Activated CD4-positive, alpha-beta memory T cell treated with anti-CD3 and anti-CD28 coated beads, Interleukin-2, amount 10 ng/mL, durations not matched to agents 7 days and 5 days (primary cell): ENCODE data around the gene RAD23B. TPM values are rescaled to one million over a fixed set of nuclear protein-coding genes. Genes with fewer than 3 reads are reported as not detected.
A peak's percentile ranks its signal among the peaks of the same experiment; 100 is the strongest.

Experiments
- CTCF ChIA-PET: fragments of 350-600 bp; sonication (Branson Sonifier 250); formaldehyde crosslinking; loops from one replicate; lab custom pipeline; 2021; ENCODE audit warnings: antibody characterized with exemption, inconsistent platforms; lab: Charles Lee
- POLR2A ChIA-PET: fragments of 350-600 bp; sonication (Branson Sonifier 250); formaldehyde crosslinking; loops from one replicate; lab custom pipeline; 2021; ENCODE audit warnings: antibody characterized with exemption; lab: Charles Lee
- DNase-seq: peaks from one replicate; pipeline ENCODE4 v3.0.0-alpha.2; 2020
- H3K27ac Mint-ChIP-seq: one replicate; pipeline ENCODE4 v1.8.0; 2021; ENCODE audit warnings: mild to moderate bottlenecking, mixed read lengths
- H3K27me3 Mint-ChIP-seq: one replicate; pipeline ENCODE4 v1.8.0; 2021; ENCODE audit warnings: mixed read lengths
- H3K36me3 Mint-ChIP-seq: one replicate; pipeline ENCODE4 v1.8.0; 2021; ENCODE audit warnings: low read depth, mixed read lengths
- H3K4me1 Mint-ChIP-seq: one replicate; pipeline ENCODE4 v1.8.0; 2021; ENCODE audit warnings: mixed read lengths
- H3K4me3 Mint-ChIP-seq: one replicate; pipeline ENCODE4 v1.8.0; 2021; ENCODE audit warnings: mild to moderate bottlenecking, mixed read lengths
- H3K9me3 Mint-ChIP-seq: one replicate; pipeline ENCODE4 v1.8.0; 2021; ENCODE audit warnings: mixed read lengths
- total RNA-seq, 2 experiments: library from RNA; stranded (reverse); gene quantifications; one replicate each; pipeline ENCODE4 v1.2.3, GENCODE V29; 2021

Gene RAD23B
- total RNA-seq, 2 experiments from 2014 or later: 89.4 to 91.0 TPM

DNA sequence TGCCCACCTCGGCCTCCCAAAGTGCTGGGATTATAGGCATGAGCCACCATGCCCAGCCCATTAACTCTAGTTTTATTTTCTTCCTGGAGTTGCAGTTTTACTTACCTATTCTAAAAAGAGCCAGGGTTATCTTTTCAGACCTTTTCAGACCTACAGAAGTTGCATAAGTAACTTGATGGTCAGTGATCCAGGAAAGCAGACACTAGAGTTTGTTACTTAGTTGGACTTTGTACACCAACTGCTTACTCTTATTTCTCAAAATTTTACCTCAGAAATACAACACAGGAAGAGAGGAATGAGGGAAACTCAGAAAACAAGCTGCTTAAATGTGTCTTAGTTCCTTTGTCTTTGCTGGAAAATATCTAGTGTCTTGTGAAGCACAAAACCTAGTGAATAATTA, 25.4 kb downstream of the RAD23B start:
- Mint-ChIP-seq H3K4me3 (no peak overlapping the region), H3K27ac (no peak overlapping the region), H3K9me3 (no peaks in the 10 kb centered on the region), H3K36me3 (peaks cover 66% of the 10 kb centered on the region), H3K4me1 (peaks cover 43% of the 10 kb centered on the region), H3K27me3 (no peaks in the 10 kb centered on the region)
- ChIA-PET POLR2A (interaction anchor here (1.1 kb wide), 2 partner anchors 21 to 23 kb away, joined by 3 to 6 read pairs; no protein-coding TSS in a partner anchor), CTCF (interaction anchor here (0.8 to 0.9 kb wide), 2 partner anchors 12 to 33 kb away, joined by 3 read pairs; no protein-coding TSS in a partner anchor)
- DNase-seq: no peak

DNA sequence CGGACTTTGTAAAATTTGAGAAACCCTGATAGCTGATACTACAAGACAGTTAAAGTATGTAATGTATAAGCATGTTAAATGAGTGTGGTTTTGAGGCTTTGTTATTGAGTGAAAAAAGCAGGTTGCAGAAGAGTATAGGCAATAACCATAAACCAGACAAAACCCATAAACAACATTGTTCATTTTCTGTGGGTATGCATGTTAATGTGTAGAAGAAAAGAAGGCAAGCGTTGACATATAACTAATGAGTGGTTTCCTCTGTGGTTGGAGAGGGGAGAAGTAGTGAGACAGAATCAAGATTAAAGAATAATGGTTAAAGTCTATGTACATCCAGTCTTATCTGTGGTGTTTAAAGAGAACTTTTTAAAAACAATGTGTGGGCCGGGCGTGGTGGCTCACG, 26.2 kb downstream of the RAD23B start:
- DNase-seq: no peak
- H3K36me3 Mint-ChIP-seq: peaks cover 69% of the 10 kb centered on the region
- H3K4me3 Mint-ChIP-seq: no peak overlapping the region
- ChIA-PET POLR2A (interaction anchor here (1.1 kb wide), 1 partner anchor 24 kb away, joined by 6 read pairs; no protein-coding TSS in a partner anchor), CTCF (interaction anchor here (0.6 kb wide), 1 partner anchor 294 kb away, joined by 3 read pairs; no protein-coding TSS in a partner anchor)
- no peaks in the 10 kb centered on the region for H3K27me3 Mint-ChIP-seq
- peak overlapping the region; percentile 56 for H3K27ac Mint-ChIP-seq
- no peaks in the 10 kb centered on the region for H3K9me3 Mint-ChIP-seq
- H3K4me1 Mint-ChIP-seq: peaks cover 49% of the 10 kb centered on the region

DNA sequence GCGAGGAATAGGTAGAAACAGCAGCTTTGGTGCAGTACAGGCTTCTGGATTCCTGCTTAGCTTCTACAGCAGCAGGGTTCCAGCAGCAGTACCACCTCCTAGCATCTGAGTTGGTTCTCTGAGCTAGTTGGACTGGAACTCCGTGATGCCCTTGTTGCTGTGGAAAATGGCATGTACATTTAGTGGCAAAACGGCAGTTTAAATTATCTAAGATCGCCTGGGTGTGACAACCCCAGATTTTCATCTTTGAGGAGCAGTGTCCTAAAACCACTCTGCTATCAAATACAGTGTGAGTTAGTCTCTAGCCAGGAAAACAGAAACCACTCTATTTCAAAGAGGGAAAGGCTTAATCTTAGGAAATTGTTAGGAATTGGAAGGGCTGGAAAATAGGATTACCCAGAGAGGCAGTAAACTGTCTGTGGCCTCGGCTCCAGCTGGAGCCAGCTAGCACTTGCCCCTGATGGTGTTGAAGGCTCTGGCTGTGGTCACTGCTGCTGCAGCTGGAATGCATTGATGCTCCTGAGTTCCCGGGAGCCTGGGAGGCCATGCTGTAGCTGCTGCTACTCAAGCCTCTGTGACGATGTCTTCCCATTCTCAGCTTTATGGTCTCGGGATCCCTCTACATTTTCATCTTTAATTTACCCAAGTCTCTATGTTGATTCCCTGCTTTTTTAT, 29.4 kb downstream of the RAD23B start:
- POLR2A ChIA-PET: no interaction called here
- peaks cover 74% of the 10 kb centered on the region for H3K36me3 Mint-ChIP-seq
- no peaks in the 10 kb centered on the region for H3K27me3 Mint-ChIP-seq
- H3K4me3 Mint-ChIP-seq: no peak overlapping the region
- CTCF ChIA-PET: no interaction called here
- no peak overlapping the region for H3K27ac Mint-ChIP-seq
- no peaks in the 10 kb centered on the region for H3K9me3 Mint-ChIP-seq
- DNase-seq: no peak
- H3K4me1 Mint-ChIP-seq: peaks cover 67% of the 10 kb centered on the region

DNA sequence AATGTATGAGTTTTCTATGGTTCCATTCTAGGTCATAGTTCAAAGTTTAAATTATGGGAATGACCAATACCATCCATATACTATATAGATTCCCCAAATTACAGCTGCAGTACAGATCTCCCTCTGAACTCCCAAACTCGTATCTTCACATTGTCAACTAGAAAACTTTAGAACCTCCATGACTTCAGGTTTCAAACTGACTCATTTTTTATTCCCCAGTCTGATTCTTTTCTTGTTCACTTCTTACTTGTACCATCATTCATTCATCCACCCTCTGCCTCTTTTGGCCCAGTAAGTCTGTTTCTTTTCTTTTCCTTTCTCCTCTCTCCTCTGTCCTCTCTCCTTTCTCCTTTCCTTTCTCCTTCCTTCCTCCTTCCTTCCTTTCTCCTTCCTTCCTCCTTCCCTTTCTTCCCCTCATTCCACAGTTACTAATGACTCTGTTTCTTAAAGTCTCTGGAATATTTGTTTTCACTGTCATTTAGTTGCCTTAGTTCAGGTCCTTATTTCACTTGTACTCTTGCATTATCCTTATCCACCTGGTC, 30.5 kb downstream of the RAD23B start:
- ChIA-PET CTCF (no interaction called here), POLR2A (no interaction called here)
- peak overlapping the region; percentile 60 for H3K27ac Mint-ChIP-seq
- no peak for DNase-seq
- peaks cover 68% of the 10 kb centered on the region for H3K4me1 Mint-ChIP-seq
- no peaks in the 10 kb centered on the region for H3K9me3 Mint-ChIP-seq
- H3K27me3 Mint-ChIP-seq: no peaks in the 10 kb centered on the region
- peaks cover 76% of the 10 kb centered on the region for H3K36me3 Mint-ChIP-seq
- H3K4me3 Mint-ChIP-seq: no peak overlapping the region

DNA sequence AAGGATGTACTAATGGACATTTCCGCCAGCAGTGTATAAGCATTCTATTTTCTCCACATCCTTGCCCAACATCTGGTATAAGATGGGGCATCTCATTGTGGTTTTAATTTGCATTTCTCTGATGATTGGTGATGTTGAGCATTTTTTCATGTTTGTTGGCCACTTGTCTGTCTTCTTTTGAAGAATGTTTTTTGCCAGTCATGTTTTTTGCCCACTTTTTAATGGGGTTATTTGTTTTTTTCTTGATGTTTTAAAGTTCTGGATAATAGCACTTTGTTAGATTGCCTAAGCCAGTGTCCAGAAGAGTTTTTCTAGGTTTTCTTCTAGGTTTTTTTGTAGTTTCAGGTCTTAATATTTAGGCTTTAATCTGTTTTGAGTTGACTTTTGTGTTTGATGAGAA, 31.7 kb downstream of the RAD23B start:
- no peaks in the 10 kb centered on the region for H3K27me3 Mint-ChIP-seq
- no peak for DNase-seq
- no peak overlapping the region for H3K27ac Mint-ChIP-seq
- no peak overlapping the region for H3K4me3 Mint-ChIP-seq
- peaks cover 56% of the 10 kb centered on the region for H3K4me1 Mint-ChIP-seq
- CTCF ChIA-PET: no interaction called here
- POLR2A ChIA-PET: no interaction called here
- H3K9me3 Mint-ChIP-seq: no peaks in the 10 kb centered on the region
- H3K36me3 Mint-ChIP-seq: peaks cover 72% of the 10 kb centered on the region

DNA sequence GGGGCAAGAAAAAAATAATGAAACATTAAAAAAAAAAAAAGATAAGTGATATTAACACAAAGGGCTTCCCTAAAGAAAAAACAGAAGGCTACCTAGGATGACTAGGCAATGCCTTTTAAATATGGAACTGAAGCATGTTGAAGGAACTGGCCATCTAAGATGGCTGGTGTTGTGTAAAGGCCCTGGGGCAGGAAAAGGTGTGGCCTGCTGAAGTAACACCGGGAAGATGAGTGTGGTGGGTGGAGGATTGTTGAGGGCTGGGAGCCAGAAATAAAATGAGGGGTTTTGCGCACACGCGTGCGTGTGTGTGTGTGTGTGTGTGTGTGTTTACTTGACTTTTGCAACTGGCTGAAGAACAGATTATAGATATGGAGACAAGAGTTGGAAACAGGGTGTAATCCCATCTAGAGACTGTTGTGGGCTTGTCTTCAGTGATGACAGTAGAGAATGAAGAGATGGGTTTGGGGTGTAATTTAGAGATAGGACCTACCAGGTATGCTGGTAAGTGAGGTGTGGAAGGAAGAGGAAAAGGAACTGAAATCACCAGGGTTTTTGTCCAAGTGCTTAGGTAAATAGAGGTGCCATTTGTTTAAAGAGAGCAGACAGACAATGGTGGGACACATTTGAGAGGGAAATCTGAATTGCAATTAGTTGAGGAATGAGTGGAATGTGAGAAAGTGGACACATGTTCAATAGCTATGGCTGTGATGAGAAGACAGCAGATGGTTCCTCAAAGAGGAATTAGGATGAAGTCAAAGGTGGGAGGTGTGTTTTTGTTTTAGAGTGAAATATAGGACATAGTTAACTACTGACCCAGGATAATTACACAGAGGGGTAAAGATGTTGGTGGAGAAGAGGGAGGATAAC, 33.9 kb downstream of the RAD23B start:
- no peaks in the 10 kb centered on the region for H3K9me3 Mint-ChIP-seq
- H3K27me3 Mint-ChIP-seq: no peaks in the 10 kb centered on the region
- DNase-seq: no peak
- H3K27ac Mint-ChIP-seq: no peak overlapping the region
- H3K4me1 Mint-ChIP-seq: peaks cover 48% of the 10 kb centered on the region
- ChIA-PET CTCF (interaction anchor here (1.5 kb wide), 1 partner anchor 24 kb away, joined by 5 read pairs; no protein-coding TSS in a partner anchor), POLR2A (interaction anchor here (0.6 kb wide), 1 partner anchor 9 kb away, joined by 4 read pairs; no protein-coding TSS in a partner anchor)
- H3K4me3 Mint-ChIP-seq: no peak overlapping the region
- H3K36me3 Mint-ChIP-seq: peaks cover 75% of the 10 kb centered on the region

DNA sequence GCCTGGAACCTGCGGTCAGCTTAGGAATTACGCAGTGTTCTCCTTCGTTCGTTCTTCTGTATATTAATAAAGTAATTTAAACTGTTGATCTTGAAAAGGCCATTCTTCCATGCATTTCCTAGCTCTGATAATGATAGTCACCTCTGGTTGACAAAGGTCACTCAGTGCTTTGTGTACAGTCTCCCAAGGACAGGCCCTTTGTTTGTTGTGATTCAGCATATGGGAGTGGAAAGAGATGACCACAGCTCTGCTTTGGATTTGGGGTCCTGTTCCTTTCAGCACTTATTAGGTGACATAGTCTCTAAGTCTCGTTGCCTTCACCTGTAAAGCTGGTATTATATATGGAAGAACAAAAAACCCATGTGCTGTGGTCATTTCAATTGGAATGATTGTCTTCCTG, 39.6 kb downstream of the RAD23B start:
- Mint-ChIP-seq H3K9me3 (peaks cover 3% of the 10 kb centered on the region), H3K4me1 (peaks cover 12% of the 10 kb centered on the region), H3K27me3 (no peaks in the 10 kb centered on the region), H3K36me3 (peaks cover 79% of the 10 kb centered on the region), H3K4me3 (no peak overlapping the region), H3K27ac (no peak overlapping the region)
- no peak for DNase-seq
- CTCF ChIA-PET: interaction anchor here (2.3 kb wide), 1 partner anchor 18 kb away, joined by 11 read pairs; no protein-coding TSS in a partner anchor
- POLR2A ChIA-PET: interaction anchor here (0.7 kb wide), 1 partner anchor 11 kb away, joined by 4 read pairs; no protein-coding TSS in a partner anchor

DNA sequence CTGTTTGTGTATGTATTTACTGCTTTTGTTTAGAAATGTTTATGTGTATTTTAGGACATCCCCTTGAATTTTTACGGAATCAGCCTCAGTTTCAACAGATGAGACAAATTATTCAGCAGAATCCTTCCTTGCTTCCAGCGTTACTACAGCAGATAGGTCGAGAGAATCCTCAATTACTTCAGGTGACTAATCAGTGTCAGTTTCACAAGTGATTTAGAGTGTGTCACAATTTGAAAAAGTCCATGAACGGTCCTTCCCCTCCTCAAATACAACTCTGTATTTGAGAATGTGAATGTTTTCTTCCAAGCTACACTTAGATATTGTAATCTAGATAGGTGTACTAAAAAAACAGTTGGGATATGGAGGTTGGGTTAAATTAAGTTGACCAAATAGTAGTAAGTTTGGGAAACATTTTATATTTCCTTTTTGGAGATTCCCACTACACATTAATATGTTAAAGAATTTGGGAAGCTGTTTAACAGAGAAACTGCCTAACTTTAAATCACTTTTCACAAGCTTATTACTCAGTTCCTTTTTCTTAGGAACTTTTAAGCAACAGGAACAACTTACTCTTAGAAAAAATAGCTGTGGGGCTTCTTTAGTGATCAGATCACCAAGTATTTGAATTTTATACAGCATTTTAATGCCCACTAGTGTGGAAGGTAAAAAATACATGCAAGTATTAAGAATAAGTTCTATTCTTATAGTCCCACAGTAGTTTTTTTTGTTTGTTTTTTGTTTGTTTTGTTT, 40.9 kb downstream of the RAD23B start:
- H3K9me3 Mint-ChIP-seq: peaks cover 3% of the 10 kb centered on the region
- no peak overlapping the region for H3K4me3 Mint-ChIP-seq
- H3K27ac Mint-ChIP-seq: no peak overlapping the region

DNA sequence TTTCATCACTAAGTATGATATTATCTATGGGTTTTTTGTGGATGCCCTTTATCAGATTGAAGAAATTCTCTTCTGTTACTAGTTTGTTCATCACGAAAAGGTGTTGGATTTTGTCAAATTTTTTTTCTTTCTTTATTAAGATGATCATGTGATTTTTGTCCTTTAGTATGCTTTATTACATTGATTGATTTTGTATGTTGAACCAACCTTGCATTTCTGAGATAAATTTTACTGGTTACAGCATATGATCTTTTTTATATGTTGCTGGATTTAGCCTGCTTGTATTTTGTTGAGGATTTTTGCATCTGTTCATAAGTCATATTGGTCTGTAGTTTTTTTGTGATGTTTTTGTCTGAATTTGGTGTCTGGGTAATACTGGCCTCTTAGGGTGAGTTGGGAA, 42.8 kb downstream of the RAD23B start:
- no peak overlapping the region for H3K4me3 Mint-ChIP-seq
- peaks cover 89% of the 10 kb centered on the region for H3K36me3 Mint-ChIP-seq
- ChIA-PET POLR2A (no interaction called here), CTCF (no interaction called here)
- peaks cover 7% of the 10 kb centered on the region for H3K4me1 Mint-ChIP-seq
- no peak for DNase-seq
- no peak overlapping the region for H3K27ac Mint-ChIP-seq
- H3K9me3 Mint-ChIP-seq: peaks cover 3% of the 10 kb centered on the region
- no peaks in the 10 kb centered on the region for H3K27me3 Mint-ChIP-seq

More for the DNA sequence above, 40.9 kb downstream of the RAD23B start:
- ChIA-PET CTCF (interaction anchor here (1.6 kb wide), 1 partner anchor 17 kb away, joined by 7 read pairs; no protein-coding TSS in a partner anchor), POLR2A (no interaction called here)
- no peaks in the 10 kb centered on the region for H3K27me3 Mint-ChIP-seq
- peaks cover 82% of the 10 kb centered on the region for H3K36me3 Mint-ChIP-seq
- peaks cover 5% of the 10 kb centered on the region for H3K4me1 Mint-ChIP-seq
- DNase-seq: no peak

DNA sequence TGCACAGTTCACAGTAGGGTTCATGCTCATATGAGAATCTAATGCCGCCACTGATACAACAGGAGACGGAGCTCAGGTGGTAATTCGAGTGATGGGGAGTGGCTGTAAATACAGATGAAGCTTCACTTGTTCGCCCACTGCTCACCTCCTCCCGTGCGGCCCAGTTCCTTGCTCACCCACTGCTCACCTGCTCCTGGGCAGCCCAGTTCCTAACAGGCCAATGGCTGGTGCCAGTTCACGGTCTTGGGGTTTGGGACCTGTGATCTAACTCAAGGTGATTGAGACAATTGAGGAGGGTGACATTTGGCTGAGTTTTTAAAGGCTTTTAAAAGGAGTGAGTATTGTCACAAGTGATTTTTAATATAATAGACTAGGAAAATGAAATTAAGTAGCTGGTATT, 45.4 kb downstream of the RAD23B start:
- Mint-ChIP-seq H3K27ac (no peak overlapping the region), H3K4me3 (no peak overlapping the region), H3K4me1 (peaks cover 7% of the 10 kb centered on the region), H3K36me3 (peaks cover 94% of the 10 kb centered on the region), H3K9me3 (peaks cover 3% of the 10 kb centered on the region), H3K27me3 (no peaks in the 10 kb centered on the region)
- ChIA-PET CTCF (interaction anchor here (3.9 kb wide), 1 partner anchor 12 kb away, joined by 21 read pairs; no protein-coding TSS in a partner anchor), POLR2A (no interaction called here)
- DNase-seq: no peak

DNA sequence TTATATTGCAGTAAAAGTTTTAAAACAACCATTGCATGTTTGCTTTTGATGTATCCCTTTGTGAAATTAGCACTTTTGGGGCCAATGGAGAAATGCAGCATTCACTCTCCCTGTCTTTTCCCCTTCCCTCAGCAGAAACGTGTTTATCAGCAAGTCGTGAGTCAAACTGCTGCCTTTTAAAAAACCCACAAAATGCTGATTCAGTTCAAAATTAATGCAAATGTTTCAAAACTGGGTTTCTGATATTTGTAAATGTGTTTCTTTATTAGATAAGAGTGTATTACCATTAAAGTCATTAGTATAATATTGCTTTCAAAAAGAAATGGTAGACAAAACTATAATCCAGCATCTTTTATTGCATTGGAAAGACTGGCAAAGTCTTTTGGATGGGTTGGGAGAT, 47.3 kb downstream of the RAD23B start:
- no peak for DNase-seq
- Mint-ChIP-seq H3K9me3 (peaks cover 3% of the 10 kb centered on the region), H3K27ac (no peak overlapping the region), H3K36me3 (peaks cover 89% of the 10 kb centered on the region), H3K4me3 (no peak overlapping the region), H3K27me3 (no peaks in the 10 kb centered on the region), H3K4me1 (peaks cover 5% of the 10 kb centered on the region)
- ChIA-PET POLR2A (no interaction called here), CTCF (interaction anchor here (3.9 kb wide), 1 partner anchor 10 kb away, joined by 21 read pairs; no protein-coding TSS in a partner anchor)

DNA sequence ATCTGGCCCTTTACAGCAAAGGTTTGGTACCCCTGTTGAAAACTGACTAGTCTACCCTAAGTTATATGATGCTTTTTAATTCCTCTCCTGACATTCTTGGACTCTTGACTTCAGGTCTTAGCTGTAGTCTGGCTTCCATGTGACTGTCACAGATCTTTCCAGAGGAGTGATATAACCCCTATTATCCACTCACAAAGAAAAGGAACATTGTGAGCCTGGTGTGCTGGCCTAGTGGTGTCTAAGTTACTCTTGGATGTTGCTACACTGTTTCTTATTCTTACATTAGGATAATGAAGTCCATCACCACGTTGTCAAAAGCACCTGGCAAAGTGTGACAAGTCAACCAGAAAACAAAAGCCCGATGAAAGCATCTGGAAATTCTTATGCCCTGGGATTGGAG, 49.8 kb downstream of the RAD23B start:
- H3K27ac Mint-ChIP-seq: no peak overlapping the region
- no peak overlapping the region for H3K4me3 Mint-ChIP-seq
- H3K27me3 Mint-ChIP-seq: no peaks in the 10 kb centered on the region
- no peaks in the 10 kb centered on the region for H3K9me3 Mint-ChIP-seq
- POLR2A ChIA-PET: interaction anchor here (1.2 kb wide), 1 partner anchor 10 kb away, joined by 4 read pairs; no protein-coding TSS in a partner anchor
- CTCF ChIA-PET: interaction anchor here (2.1 kb wide), 1 partner anchor 12 kb away, joined by 4 read pairs; no protein-coding TSS in a partner anchor
- no peak for DNase-seq
- peaks cover 2% of the 10 kb centered on the region for H3K4me1 Mint-ChIP-seq
- peaks cover 66% of the 10 kb centered on the region for H3K36me3 Mint-ChIP-seq
